Mesothelial cell of epicardium (in vitro differentiated cells): ENCODE data around the gene SH3D19. TPM values are rescaled to one million over a fixed set of nuclear protein-coding genes. Genes with fewer than 3 reads are reported as not detected.

ENCODE experiments used
- DNase-seq, 2 experiments: peaks; one replicate each; pipeline ENCODE4 v3.0.0; 2021; ENCODE audit warnings: low spot score in 2 of 2; ENCODE audit not compliant: unreplicated experiment in 2 of 2
- H3K27ac Mint-ChIP-seq: 2 replicates; pipeline ENCODE4 v1.8.0; 2021; ENCODE audit warnings: mixed read lengths
- H3K27me3 Mint-ChIP-seq: 2 replicates; pipeline ENCODE4 v1.8.0; 2021; ENCODE audit warnings: low read depth, mixed read lengths
- H3K36me3 Mint-ChIP-seq: 2 replicates; pipeline ENCODE4 v1.8.0; 2021; ENCODE audit warnings: mixed read lengths
- H3K4me1 Mint-ChIP-seq: 2 replicates; pipeline ENCODE4 v1.8.0; 2021; ENCODE audit warnings: mixed read lengths
- H3K4me3 Mint-ChIP-seq: 2 replicates; pipeline ENCODE4 v1.8.0; 2021; ENCODE audit warnings: mild to moderate bottlenecking, moderate library complexity, mixed read lengths
- H3K9me3 Mint-ChIP-seq: 2 replicates; pipeline ENCODE4 v1.8.0; 2021; ENCODE audit warnings: mixed read lengths
- CTCF ChIP-seq: fragments of 200-600 bp; sonication (generic); IDR thresholded peaks from one replicate; pipeline ENCODE4 v1.5.0; 2021; ENCODE audit warnings: antibody characterized with exemption; ENCODE audit not compliant: unreplicated experiment
- total RNA-seq: library from RNA; stranded (reverse); gene quantifications from 3 replicates; pipeline ENCODE4 v1.2.1, GENCODE V29; 2021

Gene SH3D19
- total RNA-seq, 1 donor from 2014 or later = 39.3 TPM

- Mint-ChIP-seq H3K4me1 (no peaks in the 10 kb centered on the region), H3K27ac (no peak overlapping the region), H3K36me3 (peaks cover 27% of the 10 kb centered on the region), H3K4me3 (no peak overlapping the region), H3K27me3 (no peaks in the 10 kb centered on the region), H3K9me3 (peaks cover 7% of the 10 kb centered on the region)
- TF ChIP-seq CTCF = no peak
- no peak for DNase-seq
These were observed 171.8 kb downstream of the SH3D19 start for GRCh38 chr4:151153585-151153984.

- H3K9me3 Mint-ChIP-seq = no peaks in the 10 kb centered on the region
- peaks cover 25% of the 10 kb centered on the region for H3K36me3 Mint-ChIP-seq
- DNase-seq = no peak
- no peak for TF ChIP-seq CTCF
- no peaks in the 10 kb centered on the region for H3K27me3 Mint-ChIP-seq
- H3K27ac Mint-ChIP-seq = no peak overlapping the region
- H3K4me1 Mint-ChIP-seq = no peaks in the 10 kb centered on the region
- no peak overlapping the region for H3K4me3 Mint-ChIP-seq
These were observed 173.4 kb downstream of the SH3D19 start for GRCh38 chr4:151152028-151152427.

- H3K4me3 Mint-ChIP-seq = no peak overlapping the region
- H3K27ac Mint-ChIP-seq = no peak overlapping the region
- no peaks in the 10 kb centered on the region for H3K27me3 Mint-ChIP-seq
- TF ChIP-seq CTCF = no peak
- no peaks in the 10 kb centered on the region for H3K4me1 Mint-ChIP-seq
- peaks cover 18% of the 10 kb centered on the region for H3K36me3 Mint-ChIP-seq
- DNase-seq = no peak
- H3K9me3 Mint-ChIP-seq = no peaks in the 10 kb centered on the region
These were observed 174.4 kb downstream of the SH3D19 start for GRCh38 chr4:151150821-151151580.

- DNase-seq = no peak
- Mint-ChIP-seq H3K4me3 (no peak overlapping the region), H3K4me1 (no peaks in the 10 kb centered on the region), H3K36me3 (peaks cover 18% of the 10 kb centered on the region), H3K27me3 (no peaks in the 10 kb centered on the region), H3K27ac (no peak overlapping the region), H3K9me3 (no peaks in the 10 kb centered on the region)
- TF ChIP-seq CTCF = no peak
These were observed 177.1 kb downstream of the SH3D19 start for GRCh38 chr4:151148261-151148660.

GRCh38 chr4:151147000-151147399 lies 178.4 kb downstream of the SH3D19 start:
- Mint-ChIP-seq H3K27ac (no peak overlapping the region), H3K4me3 (no peak overlapping the region), H3K27me3 (no peaks in the 10 kb centered on the region), H3K4me1 (no peaks in the 10 kb centered on the region), H3K9me3 (no peaks in the 10 kb centered on the region), H3K36me3 (peaks cover 24% of the 10 kb centered on the region)
- no peak for DNase-seq
- no peak for TF ChIP-seq CTCF
